Adipocyte (in vitro differentiated cells): ENCODE results near the gene GNS.
"Not testable (repeated sequence)": the region's sequence is repeated elsewhere in the genome, so short reads cannot be mapped to it uniquely, and the experiment has no call there.

Experiments
- DNase-seq: peaks from one replicate; pipeline ENCODE4 v3.0.0-alpha.2; 2015; ENCODE audit warnings: low read depth
- H3K27me3 ChIP-seq: replicated peaks from 2 replicates; pipeline ENCODE4 v1.7.0; 2013; ENCODE audit warnings: mild to moderate bottlenecking, low read length, moderate library complexity; ENCODE audit not compliant: control insufficient read depth, insufficient read depth
- H3K36me3 ChIP-seq: 2 replicates; pipeline ENCODE4 v1.7.0; 2013; ENCODE audit warnings: low read length, mild to moderate bottlenecking, moderate library complexity; ENCODE audit not compliant: control insufficient read depth, insufficient read depth, severe bottlenecking
- H3K4me1 ChIP-seq: 2 replicates; pipeline ENCODE4 v1.7.0; 2013; ENCODE audit warnings: mild to moderate bottlenecking, low read length, moderate library complexity; ENCODE audit not compliant: control insufficient read depth, insufficient read depth
- H3K4me3 ChIP-seq: 2 replicates; pipeline ENCODE4 v1.7.0; 2013; ENCODE audit warnings: mild to moderate bottlenecking, low read length, moderate library complexity
- H3K9ac ChIP-seq: 2 replicates; pipeline ENCODE4 v1.7.0; 2013; ENCODE audit warnings: mild to moderate bottlenecking, low read length, moderate library complexity
- H3K9me3 ChIP-seq: 2 replicates; pipeline ENCODE4 v1.7.0; 2013; ENCODE audit warnings: mild to moderate bottlenecking, low read length, moderate library complexity; ENCODE audit not compliant: control insufficient read depth

GNS gene

DNA sequence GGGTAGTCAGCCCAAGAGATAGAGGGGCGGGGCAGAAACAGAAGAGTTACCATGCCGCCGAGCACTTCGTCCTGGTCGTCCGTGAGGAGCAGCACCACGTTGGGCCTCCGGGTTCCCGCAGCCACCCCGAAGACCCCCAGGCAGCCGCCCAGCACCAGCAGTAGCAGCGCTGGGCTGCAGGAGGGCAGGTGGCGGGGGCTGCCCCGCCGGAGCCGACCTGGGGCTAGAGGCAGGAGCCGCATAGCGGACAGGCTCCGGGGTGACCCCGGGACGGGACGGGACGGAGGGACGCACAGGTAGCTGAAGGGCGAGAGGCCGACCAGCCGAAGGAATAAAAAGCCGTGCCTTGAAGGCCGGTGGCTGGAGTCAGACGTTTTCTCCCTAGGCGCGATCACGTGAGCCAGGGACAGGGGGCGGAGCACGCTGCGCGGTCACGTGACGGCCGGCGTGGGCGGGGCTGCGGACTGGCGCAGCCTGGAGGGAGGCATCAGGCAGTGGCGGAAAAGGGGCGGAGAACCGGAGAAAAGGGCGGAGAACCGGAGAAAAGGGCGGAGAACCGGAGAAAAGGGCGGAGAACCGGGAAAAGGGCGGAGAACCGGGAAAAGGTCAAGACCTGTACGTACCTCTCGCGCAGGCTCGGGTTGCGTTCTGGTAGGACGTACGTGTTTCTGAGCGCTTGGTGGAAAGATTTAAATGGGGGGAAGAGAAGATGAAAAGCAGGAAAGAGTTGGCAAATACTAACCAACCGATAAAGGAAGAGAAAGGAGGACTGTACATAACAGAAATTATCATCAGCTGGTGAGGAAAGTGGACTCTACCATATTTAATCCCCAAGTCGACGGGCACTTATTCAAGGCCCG, at the start of gene GNS:
TSS of gene GNS (minus strand) at position 372 of the 860 bp plus-strand sequence. CDS start at position 242, 130 bp downstream.
- peak within 1 kb of the TSS; percentile 93 for H3K4me3 ChIP-seq
- no peaks in the 10 kb centered on the region for H3K9me3 ChIP-seq
- H3K4me1 ChIP-seq, result peaks cover 24% of the 10 kb centered on the region
- H3K27me3 ChIP-seq, result no peaks in the 10 kb centered on the region
- H3K36me3 ChIP-seq, result peaks cover 3% of the 10 kb centered on the region
- H3K9ac ChIP-seq, result peak within 1 kb of the TSS; percentile 92
- DNase-seq, result peak; percentile 98

DNA sequence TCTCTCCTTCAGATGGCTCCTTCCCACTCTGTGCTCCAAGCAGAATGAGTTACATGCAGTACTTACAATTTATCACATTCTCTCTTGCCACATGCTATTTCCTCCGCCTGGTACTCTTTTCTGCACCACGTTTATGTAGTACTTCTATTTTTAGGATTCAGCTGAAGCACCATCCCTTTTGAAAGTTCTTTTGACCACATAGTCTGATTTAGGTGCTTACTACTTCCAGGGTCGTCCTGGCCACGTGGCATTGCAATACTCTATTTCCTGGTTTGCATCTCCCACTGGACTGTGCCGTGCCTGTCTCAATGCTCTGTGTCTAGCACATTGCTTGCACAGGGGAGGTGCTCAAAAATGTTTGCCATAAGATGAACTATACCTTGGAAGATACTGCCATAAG, 48.9 kb upstream of the GNS start:
- Histone ChIP-seq H3K27me3 (no peaks in the 10 kb centered on the region), H3K4me3 (no peak overlapping the region), H3K4me1 (peaks cover 15% of the 10 kb centered on the region), H3K9me3 (no peaks in the 10 kb centered on the region), H3K36me3 (no peaks in the 10 kb centered on the region), H3K9ac (no peak overlapping the region)
- no peak for DNase-seq

DNA sequence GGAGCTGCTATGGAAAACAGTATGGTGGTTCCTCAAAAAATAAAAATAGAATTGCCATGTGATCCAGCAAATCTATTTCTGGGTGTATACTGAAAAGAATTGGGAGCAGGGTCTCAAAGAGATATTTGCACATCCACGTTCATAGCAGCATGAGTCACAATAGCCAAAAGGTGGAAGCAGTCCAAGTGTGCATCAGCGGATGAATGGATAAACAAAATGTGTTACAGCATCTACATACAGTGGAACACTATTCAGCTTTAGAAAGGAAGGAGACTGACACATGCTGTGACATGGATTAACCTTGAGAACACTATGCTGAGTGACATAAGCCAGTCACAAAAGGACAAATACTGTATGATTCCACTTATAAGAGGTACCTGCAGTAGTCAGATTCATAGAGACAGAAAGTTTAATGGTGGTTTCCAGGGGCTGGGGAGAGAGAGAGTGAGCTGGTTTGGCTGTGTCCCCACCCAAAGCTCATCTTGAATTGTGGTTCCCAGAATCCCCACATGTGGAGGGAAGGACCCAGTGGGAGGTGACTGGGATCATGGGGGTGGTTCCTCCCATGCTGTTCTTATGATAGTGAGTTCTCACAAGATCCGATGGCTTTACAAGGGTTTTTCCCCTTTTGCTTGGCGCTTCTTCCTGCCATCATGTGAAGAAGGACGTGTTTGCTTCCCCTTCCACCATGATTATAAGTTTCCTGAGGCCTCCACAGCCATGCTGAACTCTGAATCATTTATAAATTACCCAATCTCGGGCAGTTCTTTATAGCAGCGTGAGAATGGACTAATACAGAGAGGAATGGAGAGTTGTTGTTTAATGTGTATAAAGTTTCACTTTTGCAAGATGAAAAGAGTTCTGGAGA, 47.6 kb upstream of the GNS start:
- Histone ChIP-seq H3K9ac (no peak overlapping the region), H3K27me3 (peaks cover under 1% of the 10 kb centered on the region), H3K4me3 (no peak overlapping the region), H3K9me3 (no peaks in the 10 kb centered on the region), H3K36me3 (no peaks in the 10 kb centered on the region), H3K4me1 (peaks cover 15% of the 10 kb centered on the region)
- DNase-seq, result peak; percentile 29

DNA sequence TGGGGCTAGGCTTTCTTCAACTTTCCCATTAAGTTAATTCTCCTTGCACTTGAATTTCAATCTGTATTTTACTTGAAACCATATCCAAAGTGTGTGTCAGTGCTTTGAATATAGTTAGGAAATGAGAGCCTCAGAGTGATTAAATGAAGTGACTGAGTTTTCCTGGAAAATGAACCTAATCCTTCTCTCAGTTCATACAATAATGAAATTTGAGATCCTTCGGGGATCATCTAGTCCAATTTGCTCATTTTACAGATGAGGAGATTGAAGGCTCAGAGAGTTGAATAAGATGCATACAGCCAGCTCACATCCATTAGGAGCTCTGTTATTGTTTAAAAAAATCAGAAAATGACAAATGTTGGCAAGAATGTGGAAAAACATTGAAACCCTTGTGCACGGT, 47.0 kb upstream of the GNS start:
- no peak for DNase-seq
- Histone ChIP-seq H3K36me3 (no peaks in the 10 kb centered on the region), H3K9ac (no peak overlapping the region), H3K27me3 (peaks cover 7% of the 10 kb centered on the region), H3K4me1 (peaks cover 13% of the 10 kb centered on the region), H3K9me3 (no peaks in the 10 kb centered on the region), H3K4me3 (no peak overlapping the region)

DNA sequence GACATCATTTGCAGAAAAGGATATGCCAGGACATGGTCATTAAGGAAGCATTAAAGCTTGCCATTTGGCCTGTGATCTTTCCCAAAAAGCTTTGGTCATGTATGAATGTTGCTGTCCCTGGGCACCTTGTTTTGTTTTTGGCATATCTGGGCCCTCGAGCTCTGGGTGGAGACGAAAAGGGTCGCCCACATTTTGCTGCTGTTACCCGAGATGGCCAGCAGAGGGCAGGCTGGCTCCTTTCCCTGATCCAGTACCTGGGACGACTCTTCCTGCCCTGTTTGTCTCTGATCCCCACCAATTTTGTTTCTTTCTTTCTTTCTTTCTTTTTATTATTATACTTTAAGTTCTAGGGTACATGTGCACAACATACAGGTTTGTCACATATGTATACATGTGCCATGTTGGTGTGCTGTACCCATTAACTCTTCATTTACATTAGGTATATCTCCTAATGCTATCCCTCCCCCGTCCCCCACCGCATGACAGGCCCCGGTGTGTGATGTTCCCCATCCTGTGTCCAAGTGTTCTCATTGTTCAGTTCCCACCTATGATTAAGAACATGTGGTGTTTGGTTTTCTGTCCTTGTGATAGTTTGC, 43.1 kb upstream of the GNS start:
- peak; percentile 70 for DNase-seq
- H3K36me3 ChIP-seq, H3K9me3 ChIP-seq, H3K4me1 ChIP-seq, H3K4me3 ChIP-seq, H3K9ac ChIP-seq: not testable (repeated sequence)
- peaks cover 29% of the 10 kb centered on the region for H3K27me3 ChIP-seq

DNA sequence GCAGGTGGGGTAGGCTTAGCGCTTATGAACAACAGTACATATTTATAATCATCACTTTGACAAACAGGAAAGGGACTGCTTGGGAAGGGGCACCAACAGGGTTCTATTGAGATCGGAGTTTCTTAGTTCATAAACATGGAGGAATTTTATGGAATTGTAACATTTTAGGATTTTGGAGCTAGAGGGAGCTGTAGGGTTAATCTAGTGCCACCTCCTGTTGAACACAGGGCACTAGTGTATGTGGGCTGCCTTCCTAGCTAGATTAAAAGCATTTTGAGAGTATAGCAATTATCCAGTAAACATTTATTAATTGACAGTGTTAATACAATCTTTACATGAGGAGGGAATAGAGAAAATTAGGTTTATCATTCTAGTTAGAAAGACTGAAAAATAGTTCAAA, 42.2 kb upstream of the GNS start:
- H3K36me3 ChIP-seq, result no peaks in the 10 kb centered on the region
- H3K4me1 ChIP-seq, result peaks cover 2% of the 10 kb centered on the region
- DNase-seq, result no peak
- no peak overlapping the region for H3K9ac ChIP-seq
- H3K9me3 ChIP-seq, result no peaks in the 10 kb centered on the region
- H3K27me3 ChIP-seq, result peaks cover 29% of the 10 kb centered on the region
- no peak overlapping the region for H3K4me3 ChIP-seq

DNA sequence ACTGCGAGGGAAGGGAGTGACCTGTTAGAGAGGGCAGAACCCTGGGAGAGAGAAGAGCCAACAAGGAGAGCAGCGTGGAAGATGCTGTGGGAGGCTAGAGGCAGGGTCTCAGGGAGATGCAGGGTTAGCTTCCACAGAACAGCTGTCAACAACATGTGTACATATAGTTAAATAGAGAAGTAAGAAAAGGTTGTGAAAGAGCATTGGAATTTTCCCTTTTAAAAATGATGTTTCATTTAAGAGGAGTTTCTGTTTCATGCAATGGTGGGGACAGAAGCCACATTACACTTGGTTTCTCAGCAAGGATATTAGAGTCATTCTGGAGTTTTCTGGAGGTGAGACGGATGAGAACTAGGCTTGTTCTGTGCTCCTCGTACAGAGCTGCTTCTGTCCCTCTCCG, 41.4 kb upstream of the GNS start:
- H3K36me3 ChIP-seq, result no peaks in the 10 kb centered on the region
- no peak overlapping the region for H3K9ac ChIP-seq
- no peaks in the 10 kb centered on the region for H3K4me1 ChIP-seq
- H3K9me3 ChIP-seq, result no peaks in the 10 kb centered on the region
- no peak for DNase-seq
- H3K27me3 ChIP-seq, result peaks cover 29% of the 10 kb centered on the region
- H3K4me3 ChIP-seq, result no peak overlapping the region

DNA sequence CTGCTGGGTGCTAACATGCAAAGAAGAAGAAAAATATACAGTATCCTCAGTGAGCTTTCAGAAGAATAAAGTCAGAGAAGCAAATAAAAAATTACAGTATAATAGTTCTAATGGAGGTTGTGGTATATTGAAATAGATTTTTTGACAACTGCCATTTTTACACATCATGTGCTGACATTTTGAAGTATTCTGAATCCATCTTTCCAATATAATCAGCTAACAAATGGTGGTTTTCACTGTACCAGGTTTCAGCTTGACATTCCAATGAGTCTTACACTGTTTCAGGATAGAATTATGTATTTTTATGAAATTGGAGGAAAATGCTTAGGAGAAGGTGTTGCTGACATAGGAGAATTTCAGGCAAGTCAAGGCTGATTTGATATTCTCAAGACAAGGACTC, 39.0 kb upstream of the GNS start:
- Histone ChIP-seq H3K9ac (no peak overlapping the region), H3K27me3 (peaks cover 29% of the 10 kb centered on the region), H3K36me3 (no peaks in the 10 kb centered on the region), H3K4me3 (no peak overlapping the region), H3K4me1 (no peaks in the 10 kb centered on the region), H3K9me3 (no peaks in the 10 kb centered on the region)
- no peak for DNase-seq

DNA sequence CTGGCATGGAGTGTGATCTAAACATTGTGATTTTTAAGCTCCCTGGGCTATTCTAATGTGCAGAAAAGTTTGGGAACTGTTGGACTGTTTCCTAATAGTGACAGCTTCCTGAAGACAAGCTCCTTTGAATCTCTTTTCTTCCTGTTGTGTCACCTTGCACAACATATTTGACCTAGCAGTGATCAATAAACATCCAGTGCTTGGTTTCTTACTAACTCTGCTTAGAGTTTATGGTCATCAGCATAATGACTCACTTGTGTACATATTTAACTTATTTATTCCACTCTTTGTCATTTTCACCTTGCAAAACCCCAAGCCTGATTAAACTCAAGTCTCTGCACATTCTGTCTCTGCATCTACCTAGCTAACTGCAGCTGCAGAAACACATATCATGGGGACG, 38.0 kb upstream of the GNS start:
- H3K4me3 ChIP-seq, result no peak overlapping the region
- H3K9me3 ChIP-seq, result no peaks in the 10 kb centered on the region
- H3K9ac ChIP-seq, result no peak overlapping the region
- no peak for DNase-seq
- H3K4me1 ChIP-seq, result no peaks in the 10 kb centered on the region
- peaks cover 29% of the 10 kb centered on the region for H3K27me3 ChIP-seq
- H3K36me3 ChIP-seq, result no peaks in the 10 kb centered on the region

DNA sequence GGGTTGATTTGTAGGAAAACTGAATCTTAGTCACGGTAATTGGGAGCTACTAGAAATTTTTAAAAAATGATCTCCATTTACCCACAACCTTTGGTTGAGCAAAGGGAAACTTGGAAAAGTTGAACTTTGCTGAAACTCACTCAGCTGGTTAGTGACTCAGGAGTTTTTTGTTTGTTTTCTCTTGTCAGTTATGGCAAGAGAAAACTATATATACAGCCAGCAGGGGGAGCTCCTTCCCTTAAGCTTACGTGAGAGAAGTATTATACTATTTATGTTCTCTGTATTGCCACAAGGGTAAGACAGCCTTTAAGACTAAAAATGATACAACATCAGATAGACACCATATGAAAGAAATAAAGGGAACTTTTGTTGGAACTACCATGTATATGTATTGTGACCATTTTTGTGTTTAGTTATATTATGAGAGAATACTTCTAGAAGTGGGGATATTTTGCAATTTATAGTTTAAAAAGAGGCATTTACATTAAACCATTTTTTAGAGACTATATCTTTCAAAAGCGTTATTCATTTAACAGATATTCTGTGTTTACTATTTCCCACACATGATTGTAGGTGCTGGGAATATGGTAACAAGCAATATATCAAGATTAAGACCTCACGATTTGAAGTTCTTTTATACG, 37.1 kb upstream of the GNS start:
- peak; percentile 97 for DNase-seq
- no peaks in the 10 kb centered on the region for H3K36me3 ChIP-seq
- H3K4me3 ChIP-seq, result no peak overlapping the region
- H3K9me3 ChIP-seq, result no peaks in the 10 kb centered on the region
- H3K9ac ChIP-seq, result peak overlapping the region; percentile 21
- peaks cover 24% of the 10 kb centered on the region for H3K27me3 ChIP-seq
- H3K4me1 ChIP-seq, result no peaks in the 10 kb centered on the region

DNA sequence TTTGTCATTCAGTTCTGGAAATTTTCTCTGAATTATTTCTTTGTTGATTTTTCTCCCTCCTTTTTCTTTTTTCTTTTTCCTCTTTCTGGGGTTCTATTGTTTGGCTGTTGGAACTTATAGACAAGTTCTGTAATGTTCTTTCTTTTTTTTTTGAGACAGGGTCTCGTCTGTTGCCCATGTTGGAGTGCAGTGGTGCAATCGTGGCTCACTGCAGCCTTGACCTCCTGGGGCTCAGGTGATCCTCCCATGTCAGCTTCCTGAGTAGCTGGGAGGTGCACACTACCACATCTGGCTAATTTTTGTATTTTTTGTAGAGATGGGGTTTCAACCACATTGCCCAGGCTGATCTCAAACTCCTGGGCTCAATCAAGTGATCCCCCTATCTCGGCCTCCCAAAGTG, 35.1 kb upstream of the GNS start:
- no peaks in the 10 kb centered on the region for H3K36me3 ChIP-seq
- no peaks in the 10 kb centered on the region for H3K4me1 ChIP-seq
- no peak overlapping the region for H3K4me3 ChIP-seq
- H3K9me3 ChIP-seq, result no peaks in the 10 kb centered on the region
- no peak for DNase-seq
- no peak overlapping the region for H3K9ac ChIP-seq
- peaks cover 3% of the 10 kb centered on the region for H3K27me3 ChIP-seq
